ENCODE data around the gene RPTOR.

Gene RPTOR

GRCh38 chr17:80987941-80988461 lies 443.4 kb downstream of the RPTOR start:
- no peaks in the 10 kb centered on the region for H3K9me3 ChIP-seq (ENCODE audit: control insufficient read depth, low read length)
- no peak overlapping the region for H3K9ac ChIP-seq
- no peaks in the 10 kb centered on the region for H3K79me2 ChIP-seq
- no peaks in the 10 kb centered on the region for H3K27me3 ChIP-seq (ENCODE audit: control insufficient read depth, insufficient read depth, low read length)
- peaks cover 18% of the 10 kb centered on the region for H3K4me1 ChIP-seq
- peak overlapping the region; percentile 32 for H3K4me3 ChIP-seq (ENCODE audit: low read depth, low read length)
- no peaks in the 10 kb centered on the region for H3K36me3 ChIP-seq (ENCODE audit: control insufficient read depth, insufficient read depth, low read length)
- no peak for TF ChIP-seq CTCF (IDR thresholded peaks at IDR 0.05)
- peak overlapping the region; percentile 53 for H3K4me2 ChIP-seq (ENCODE audit: low read length)
- peak overlapping the region; percentile 98 for H2AFZ ChIP-seq
- peak overlapping the region; percentile 65 for H3K27ac ChIP-seq

- no peaks in the 10 kb centered on the region for H3K36me3 ChIP-seq (ENCODE audit: control insufficient read depth, insufficient read depth, low read length)
- no peak for TF ChIP-seq CTCF (IDR thresholded peaks at IDR 0.05)
- H3K27ac ChIP-seq, result no peak overlapping the region
- H3K4me2 ChIP-seq (ENCODE audit: low read length), result peak overlapping the region; percentile 62
- no peak overlapping the region for H3K4me3 ChIP-seq (ENCODE audit: low read depth, low read length)
- H3K9me3 ChIP-seq (ENCODE audit: control insufficient read depth, low read length), result no peaks in the 10 kb centered on the region
- H2AFZ ChIP-seq, result peak overlapping the region; percentile 2
- H3K4me1 ChIP-seq, result peaks cover 18% of the 10 kb centered on the region
- H3K9ac ChIP-seq, result no peak overlapping the region
- no peaks in the 10 kb centered on the region for H3K27me3 ChIP-seq (ENCODE audit: control insufficient read depth, insufficient read depth, low read length)
- H3K79me2 ChIP-seq, result no peaks in the 10 kb centered on the region
Measured at GRCh38 chr17:80989586-80989913, 444.9 kb downstream of the RPTOR start.

GRCh38 chr17:80990921-80991644 lies 446.4 kb downstream of the RPTOR start:
- no peak for TF ChIP-seq CTCF (IDR thresholded peaks at IDR 0.05)
- no peak overlapping the region for H3K27ac ChIP-seq

GRCh38 chr17:80991645-80992076 lies 447.0 kb downstream of the RPTOR start, which contains the start of gene CHMP6:
CHMP6 (plus strand) TSS chr17:80991841; CDS start chr17:80991919, 78 bp downstream.
- peak within 1 kb of the TSS; percentile 63 for H3K4me3 ChIP-seq (ENCODE audit: low read depth, low read length)
- no peak for TF ChIP-seq CTCF (IDR thresholded peaks at IDR 0.05)
- no peaks in the 10 kb centered on the region for H3K79me2 ChIP-seq
- peak within 1 kb of the TSS; percentile 28 for H3K9ac ChIP-seq
- H3K4me2 ChIP-seq (ENCODE audit: low read length), result peak within 1 kb of the TSS; percentile 95
- no peaks in the 10 kb centered on the region for H3K27me3 ChIP-seq (ENCODE audit: control insufficient read depth, insufficient read depth, low read length)
- no peaks in the 10 kb centered on the region for H3K9me3 ChIP-seq (ENCODE audit: control insufficient read depth, low read length)
- peaks cover 18% of the 10 kb centered on the region for H3K4me1 ChIP-seq
- H2AFZ ChIP-seq, result peak within 1 kb of the TSS; percentile 94
- H3K27ac ChIP-seq, result no peak within 1 kb of the TSS
- H3K36me3 ChIP-seq (ENCODE audit: control insufficient read depth, insufficient read depth, low read length), result no peaks in the 10 kb centered on the region

More at GRCh38 chr17:80990921-80991644, 446.4 kb downstream of the RPTOR start:
- H3K4me3 ChIP-seq (ENCODE audit: low read depth, low read length), result peak overlapping the region; percentile 60
- peaks cover 18% of the 10 kb centered on the region for H3K4me1 ChIP-seq
- H3K36me3 ChIP-seq (ENCODE audit: control insufficient read depth, insufficient read depth, low read length), result no peaks in the 10 kb centered on the region
- no peaks in the 10 kb centered on the region for H3K27me3 ChIP-seq (ENCODE audit: control insufficient read depth, insufficient read depth, low read length)
- no peaks in the 10 kb centered on the region for H3K79me2 ChIP-seq
- peak overlapping the region; percentile 74 for H3K4me2 ChIP-seq (ENCODE audit: low read length)
- H3K9me3 ChIP-seq (ENCODE audit: control insufficient read depth, low read length), result no peaks in the 10 kb centered on the region
- peak overlapping the region; percentile 94 for H2AFZ ChIP-seq
- no peak overlapping the region for H3K9ac ChIP-seq

All from parathyroid adenoma (tissue), 2 donors.